ENCODE data around the gene ARTN.

ARTN gene

DNA sequence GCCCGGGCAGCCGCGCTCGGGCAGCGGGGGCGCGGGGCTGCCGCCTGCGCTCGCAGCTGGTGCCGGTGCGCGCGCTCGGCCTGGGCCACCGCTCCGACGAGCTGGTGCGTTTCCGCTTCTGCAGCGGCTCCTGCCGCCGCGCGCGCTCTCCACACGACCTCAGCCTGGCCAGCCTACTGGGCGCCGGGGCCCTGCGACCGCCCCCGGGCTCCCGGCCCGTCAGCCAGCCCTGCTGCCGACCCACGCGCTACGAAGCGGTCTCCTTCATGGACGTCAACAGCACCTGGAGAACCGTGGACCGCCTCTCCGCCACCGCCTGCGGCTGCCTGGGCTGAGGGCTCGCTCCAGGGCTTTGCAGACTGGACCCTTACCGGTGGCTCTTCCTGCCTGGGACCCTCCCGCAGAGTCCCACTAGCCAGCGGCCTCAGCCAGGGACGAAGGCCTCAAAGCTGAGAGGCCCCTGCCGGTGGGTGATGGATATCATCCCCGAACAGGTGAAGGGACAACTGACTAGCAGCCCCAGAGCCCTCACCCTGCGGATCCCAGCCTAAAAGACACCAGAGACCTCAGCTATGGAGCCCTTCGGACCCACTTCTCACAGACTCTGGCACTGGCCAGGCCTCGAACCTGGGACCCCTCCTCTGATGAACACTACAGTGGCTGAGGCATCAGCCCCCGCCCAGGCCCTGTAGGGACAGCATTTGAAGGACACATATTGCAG, 3.0 kb downstream of the ARTN start:
- Histone ChIP-seq H3K4me2 (ENCODE audit: low read length) (no peak overlapping the region), H2AFZ (ENCODE audit: low read depth, low read length) (no peak overlapping the region), H3K9ac (ENCODE audit: low read length) (no peak overlapping the region), H3K36me3 (replicated peaks; ENCODE audit: low read depth, low read length) (no peaks in the 10 kb centered on the region), H3K4me3 (ENCODE audit: low read length) (no peak overlapping the region), H4K20me1 (ENCODE audit: insufficient read depth, low read length) (no peaks in the 10 kb centered on the region), H3K9me3 (ENCODE audit: insufficient read depth, low read length) (no peaks in the 10 kb centered on the region), H3K79me2 (ENCODE audit: low read length) (no peaks in the 10 kb centered on the region), H3K27me3 (ENCODE audit: low read depth, low read length) (no peaks in the 10 kb centered on the region), H3K4me1 (ENCODE audit: low read length) (no peaks in the 10 kb centered on the region), H3K27ac (ENCODE audit: low read length) (no peak overlapping the region)
- TF ChIP-seq, protein P1, sequence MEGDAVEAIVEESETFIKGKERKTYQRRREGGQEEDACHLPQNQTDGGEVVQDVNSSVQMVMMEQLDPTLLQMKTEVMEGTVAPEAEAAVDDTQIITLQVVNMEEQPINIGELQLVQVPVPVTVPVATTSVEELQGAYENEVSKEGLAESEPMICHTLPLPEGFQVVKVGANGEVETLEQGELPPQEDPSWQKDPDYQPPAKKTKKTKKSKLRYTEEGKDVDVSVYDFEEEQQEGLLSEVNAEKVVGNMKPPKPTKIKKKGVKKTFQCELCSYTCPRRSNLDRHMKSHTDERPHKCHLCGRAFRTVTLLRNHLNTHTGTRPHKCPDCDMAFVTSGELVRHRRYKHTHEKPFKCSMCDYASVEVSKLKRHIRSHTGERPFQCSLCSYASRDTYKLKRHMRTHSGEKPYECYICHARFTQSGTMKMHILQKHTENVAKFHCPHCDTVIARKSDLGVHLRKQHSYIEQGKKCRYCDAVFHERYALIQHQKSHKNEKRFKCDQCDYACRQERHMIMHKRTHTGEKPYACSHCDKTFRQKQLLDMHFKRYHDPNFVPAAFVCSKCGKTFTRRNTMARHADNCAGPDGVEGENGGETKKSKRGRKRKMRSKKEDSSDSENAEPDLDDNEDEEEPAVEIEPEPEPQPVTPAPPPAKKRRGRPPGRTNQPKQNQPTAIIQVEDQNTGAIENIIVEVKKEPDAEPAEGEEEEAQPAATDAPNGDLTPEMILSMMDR (IDR thresholded peaks at IDR 0.05; ENCODE audit: low read depth, low read length): no peak
- no peak for TF ChIP-seq EZH2phosphoT487 (IDR thresholded peaks at IDR 0.05; ENCODE audit: low read depth)

DNA sequence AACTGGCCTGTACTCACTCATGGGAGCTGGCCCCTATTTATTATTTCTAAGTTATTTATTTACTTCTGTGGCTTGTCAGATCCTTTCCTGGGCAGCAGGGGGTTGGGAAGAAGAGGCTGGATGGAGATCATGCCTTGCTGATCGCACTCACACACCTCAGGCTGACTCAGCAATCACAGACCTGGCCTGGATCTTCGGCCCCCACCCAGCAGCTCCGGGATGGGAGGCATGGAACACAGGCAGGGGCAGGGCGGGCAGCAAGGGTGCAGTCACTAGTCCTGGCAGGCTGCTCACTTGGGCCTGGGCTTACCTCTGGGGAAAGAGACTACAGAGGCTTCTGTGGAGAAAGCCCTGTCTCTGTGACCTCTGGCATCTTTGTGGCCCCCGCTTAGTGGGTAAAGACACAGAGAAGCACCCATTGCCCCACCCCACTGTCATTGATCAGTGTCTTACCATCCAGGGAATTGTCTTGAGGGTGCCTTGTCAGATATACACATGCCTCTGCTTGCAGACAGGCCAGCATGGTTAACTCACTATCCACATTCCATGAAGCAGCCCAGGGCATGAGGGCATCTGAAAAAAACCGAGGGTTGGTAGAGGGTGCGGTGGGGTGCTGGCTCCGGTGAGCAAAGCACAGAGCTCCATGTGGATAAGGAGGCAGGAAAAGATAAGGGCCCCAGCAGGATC, 3.7 kb downstream of the ARTN start:
- no peak overlapping the region for H3K4me2 ChIP-seq (ENCODE audit: low read length)
- H3K9ac ChIP-seq (ENCODE audit: low read length): no peak overlapping the region
- H2AFZ ChIP-seq (ENCODE audit: low read depth, low read length): no peak overlapping the region
- TF ChIP-seq, protein P1 (IDR thresholded peaks at IDR 0.05; ENCODE audit: low read depth, low read length): no peak
- TF ChIP-seq EZH2phosphoT487 (IDR thresholded peaks at IDR 0.05; ENCODE audit: low read depth): no peak
- no peaks in the 10 kb centered on the region for H3K4me1 ChIP-seq (ENCODE audit: low read length)
- no peaks in the 10 kb centered on the region for H3K79me2 ChIP-seq (ENCODE audit: low read length)
- H3K4me3 ChIP-seq (ENCODE audit: low read length): no peak overlapping the region
- no peak overlapping the region for H3K27ac ChIP-seq (ENCODE audit: low read length)
- no peaks in the 10 kb centered on the region for H4K20me1 ChIP-seq (ENCODE audit: insufficient read depth, low read length)
- H3K9me3 ChIP-seq (ENCODE audit: insufficient read depth, low read length): no peaks in the 10 kb centered on the region
- H3K27me3 ChIP-seq (ENCODE audit: low read depth, low read length): no peaks in the 10 kb centered on the region
- no peaks in the 10 kb centered on the region for H3K36me3 ChIP-seq (replicated peaks; ENCODE audit: low read depth, low read length)

DNA sequence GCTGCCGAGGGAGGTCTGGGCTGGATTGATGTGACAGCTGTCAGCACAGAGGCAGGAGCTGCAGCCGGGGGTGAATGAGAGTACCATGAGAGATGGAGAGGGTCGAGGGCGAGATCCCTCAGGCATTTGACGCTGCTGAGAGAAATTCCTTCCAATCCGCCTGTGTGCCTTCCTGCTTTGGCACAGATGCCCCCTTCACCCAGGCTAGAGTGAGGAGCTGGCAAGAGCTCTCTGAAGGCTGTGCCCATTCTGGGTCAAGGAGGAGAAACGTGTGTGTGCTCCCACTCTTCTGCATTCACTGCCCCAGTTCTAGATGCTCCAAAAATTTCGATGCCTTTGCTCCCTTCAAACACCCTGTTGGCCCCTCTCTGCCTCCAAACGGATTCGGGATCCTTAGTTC, 4.8 kb downstream of the ARTN start:
- H3K9me3 ChIP-seq (ENCODE audit: insufficient read depth, low read length): no peaks in the 10 kb centered on the region

GRCh38 chr1:43938892-43939587, 5.4 kb downstream of the ARTN start:
- Histone ChIP-seq H3K27ac (ENCODE audit: low read length) (no peak overlapping the region), H3K4me3 (ENCODE audit: low read length) (no peak overlapping the region), H3K9ac (ENCODE audit: low read length) (no peak overlapping the region), H2AFZ (ENCODE audit: low read depth, low read length) (no peak overlapping the region), H3K27me3 (ENCODE audit: low read depth, low read length) (no peaks in the 10 kb centered on the region), H3K79me2 (ENCODE audit: low read length) (no peaks in the 10 kb centered on the region), H3K4me2 (ENCODE audit: low read length) (no peak overlapping the region), H3K4me1 (ENCODE audit: low read length) (no peaks in the 10 kb centered on the region), H3K36me3 (replicated peaks; ENCODE audit: low read depth, low read length) (no peaks in the 10 kb centered on the region), H3K9me3 (ENCODE audit: insufficient read depth, low read length) (no peaks in the 10 kb centered on the region), H4K20me1 (ENCODE audit: insufficient read depth, low read length) (no peaks in the 10 kb centered on the region)
- TF ChIP-seq EZH2phosphoT487 (IDR thresholded peaks at IDR 0.05; ENCODE audit: low read depth): no peak
- TF ChIP-seq, protein P1 (IDR thresholded peaks at IDR 0.05; ENCODE audit: low read depth, low read length): no peak

More for the DNA sequence above, 4.8 kb downstream of the ARTN start:
- no peaks in the 10 kb centered on the region for H3K79me2 ChIP-seq (ENCODE audit: low read length)
- H3K4me1 ChIP-seq (ENCODE audit: low read length): no peaks in the 10 kb centered on the region
- no peak overlapping the region for H3K9ac ChIP-seq (ENCODE audit: low read length)
- H3K4me2 ChIP-seq (ENCODE audit: low read length): no peak overlapping the region
- no peaks in the 10 kb centered on the region for H4K20me1 ChIP-seq (ENCODE audit: insufficient read depth, low read length)
- H3K27ac ChIP-seq (ENCODE audit: low read length): no peak overlapping the region
- no peaks in the 10 kb centered on the region for H3K27me3 ChIP-seq (ENCODE audit: low read depth, low read length)
- TF ChIP-seq EZH2phosphoT487 (IDR thresholded peaks at IDR 0.05; ENCODE audit: low read depth): no peak
- no peaks in the 10 kb centered on the region for H3K36me3 ChIP-seq (replicated peaks; ENCODE audit: low read depth, low read length)
- no peak overlapping the region for H3K4me3 ChIP-seq (ENCODE audit: low read length)
- no peak overlapping the region for H2AFZ ChIP-seq (ENCODE audit: low read depth, low read length)
